ENCODE measurements around the gene ARHGAP28.
A peak's percentile ranks its signal among the peaks of the same experiment; 100 is the strongest.

Gene ARHGAP28

GRCh38 chr18:6881034-6881820, 151.7 kb downstream of the ARHGAP28 start:
- no peak for TF ChIP-seq ZFX (IDR thresholded peaks at IDR 0.05)
- TF ChIP-seq CTCF (conservative IDR thresholded peaks at IDR 0.05), result no peak
- H3K27ac ChIP-seq, result no peak overlapping the region

DNA sequence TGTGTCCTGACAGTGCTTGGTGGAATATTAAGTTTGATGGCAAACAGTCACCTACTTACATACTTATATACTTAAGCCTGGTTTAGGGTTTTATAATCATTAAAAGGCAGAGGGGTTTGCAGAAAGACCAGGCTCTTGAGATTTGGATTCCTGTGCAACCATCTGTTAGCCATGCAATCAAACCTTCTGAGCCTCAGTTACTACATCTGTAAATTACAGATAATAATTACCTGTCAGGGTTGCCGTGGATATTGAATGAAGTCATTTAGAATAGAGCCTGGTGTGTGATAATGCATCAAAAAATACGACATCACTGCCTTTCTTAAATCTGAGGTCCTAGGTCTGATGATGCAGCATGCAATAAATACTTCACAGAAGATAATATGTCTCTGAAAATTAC, 152.9 kb downstream of the ARHGAP28 start:
- no peak overlapping the region for H3K27ac ChIP-seq
- TF ChIP-seq CTCF (conservative IDR thresholded peaks at IDR 0.05) (no peak), ZFX (IDR thresholded peaks at IDR 0.05) (no peak)

DNA sequence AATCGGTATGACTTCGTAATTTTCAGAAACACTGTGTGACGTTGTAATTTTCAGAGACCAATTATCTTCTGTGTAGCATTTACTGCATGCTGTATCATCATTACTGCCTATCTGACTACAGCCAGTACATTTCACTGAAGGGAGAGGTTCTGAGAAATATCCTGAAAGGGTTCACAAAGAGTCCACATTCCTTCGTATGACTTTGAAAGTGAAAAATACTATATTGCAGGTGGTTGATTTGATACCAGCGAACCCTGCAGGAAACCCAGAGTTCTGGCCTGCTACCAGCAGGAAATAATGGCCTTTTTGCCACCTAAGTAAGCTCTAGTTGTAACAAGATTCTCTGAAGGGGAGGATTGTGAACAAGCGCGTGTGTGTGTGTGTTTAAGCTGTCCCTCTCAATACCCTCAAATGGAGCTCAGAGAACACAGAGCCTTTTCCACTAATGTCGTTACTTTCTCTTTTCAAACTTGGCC, 155.5 kb downstream of the ARHGAP28 start:
- no peak overlapping the region for H3K27ac ChIP-seq
- TF ChIP-seq CTCF (conservative IDR thresholded peaks at IDR 0.05), result no peak

DNA sequence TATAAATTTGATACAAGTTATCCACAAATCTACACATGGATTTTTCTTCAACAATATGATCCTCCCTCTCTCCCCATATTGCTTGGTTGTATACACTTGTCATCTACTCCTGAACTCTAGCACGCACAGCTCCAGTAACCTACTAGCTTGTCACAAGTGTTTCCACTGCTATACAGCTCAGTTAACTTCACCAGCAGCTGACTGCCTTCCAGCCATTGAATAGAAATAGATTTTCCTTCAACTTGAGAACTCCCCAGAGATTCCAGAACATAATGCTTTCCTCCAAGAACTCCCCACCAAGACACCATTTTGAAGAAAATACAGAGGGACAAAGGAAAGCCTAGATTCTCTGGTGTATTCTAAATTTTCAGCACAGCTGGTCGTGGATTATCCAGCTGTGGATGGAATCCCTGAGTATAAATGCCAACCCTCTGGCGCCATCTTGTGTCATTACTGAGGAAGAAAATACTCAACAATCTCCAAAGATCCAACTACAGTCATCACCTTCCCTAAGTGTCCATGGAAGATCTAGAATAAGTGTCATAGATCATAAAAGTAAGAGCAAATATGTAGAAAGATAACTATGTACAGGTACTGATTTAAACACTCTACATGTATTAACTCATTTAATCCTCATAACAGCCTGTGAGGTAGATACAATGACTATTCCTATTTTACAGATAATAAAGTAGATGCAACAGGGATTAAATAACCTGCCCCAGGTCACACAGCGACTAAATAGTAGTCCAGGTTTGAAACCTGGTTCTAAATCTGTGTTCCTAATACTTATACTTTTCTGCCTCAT, 156.7 kb downstream of the ARHGAP28 start:
- no peak overlapping the region for H3K27ac ChIP-seq
- TF ChIP-seq ZFX (IDR thresholded peaks at IDR 0.05) (no peak), CTCF (conservative IDR thresholded peaks at IDR 0.05) (peak; percentile 86)

DNA sequence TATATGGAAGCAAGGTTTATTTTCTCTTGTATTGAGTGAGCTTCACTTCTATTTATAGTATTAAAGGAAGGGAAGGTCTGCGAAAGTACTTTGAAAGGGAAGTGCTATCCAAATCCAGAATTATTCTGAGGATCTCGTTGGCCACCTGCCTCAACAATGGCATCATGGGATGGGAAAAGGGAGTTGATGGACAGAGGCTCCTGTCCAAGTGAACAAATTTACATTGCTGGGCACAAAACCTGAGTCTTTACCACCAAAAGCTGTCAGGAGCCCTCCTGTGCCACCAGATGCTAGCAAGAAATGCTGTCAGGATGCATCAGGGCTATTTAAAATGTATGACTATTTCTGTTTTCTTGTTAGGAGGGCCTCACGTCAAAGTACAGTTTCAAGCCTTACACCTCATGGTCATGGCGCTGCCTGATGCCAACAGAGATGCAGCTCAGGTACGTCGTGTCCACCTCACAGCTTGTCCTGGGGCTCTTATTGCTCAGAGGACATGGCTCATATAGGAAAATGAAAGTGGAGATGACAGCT, 157.3 kb downstream of the ARHGAP28 start:
- H3K27ac ChIP-seq, result no peak overlapping the region
- no peak for TF ChIP-seq CTCF (conservative IDR thresholded peaks at IDR 0.05)

- H3K27ac ChIP-seq, result peak overlapping the region; percentile 50; the same call in 1 of the 2 replicates
- TF ChIP-seq CTCF (conservative IDR thresholded peaks at IDR 0.05) (no peak), ZFX (IDR thresholded peaks at IDR 0.05) (no peak)
These were observed 162.3 kb downstream of the ARHGAP28 start for GRCh38 chr18:6891788-6892187.

Measured in C4-2B (cell line).